K562 (cell line): ENCODE results near the gene BICDL1. TPM values are rescaled to one million over a fixed set of nuclear protein-coding genes. Genes with fewer than 3 reads are reported as not detected.

ENCODE experiments used
- ATAC-seq: fragments of 200-7000 bp; cut with Tn5 transposase; 3 replicates; pipeline ENCODE4 v1.9.1; 2020; ENCODE audit warnings: moderate library complexity
- BruUV-seq: library from RNA; stranded (reverse); fragments of 400-500 nt; replicated peaks from 2 replicates; lab custom pipeline; 2021; lab: Mats Ljungman, UMichigan
- CTCF ChIA-PET: fragments of 300-600 bp; formaldehyde crosslinking; extraction: SDS; loops from one replicate; lab custom pipeline; 2021; ENCODE audit warnings: low intra/inter-chr PET ratio; lab: Yijun Ruan, JAX
- POLR2A ChIA-PET: fragments of 300-600, 350-650 bp; sonication (Branson Sonifier 250); formaldehyde crosslinking; extraction: SDS; loops from one replicate; lab custom pipeline; 2021; ENCODE audit warnings: antibody characterized with exemption, inconsistent platforms; lab: Yijun Ruan, JAX
- DNase-seq, 4 experiments: peaks; one replicate each; pipeline versions ENCODE4 v3.0.0 to v3.0.0-alpha.2; 2011 to 2018; ENCODE audit warnings: low spot score in 3 of 4, mixed read lengths in 3 of 4; ENCODE audit errors: extremely low read depth in 1 of 4
- FAIRE-seq: peaks from 2 replicates; lab custom pipeline; 2011; peaks lifted over from hg19 to GRCh38; lab: Jason Lieb, UNC
- H2AFZ ChIP-seq: 2 replicates; pipeline ENCODE4 v1.6.0; 2011; ENCODE audit warnings: low read depth, low read length, control low read depth, inconsistent platforms
- H3K27ac ChIP-seq: fragments of 200-600 bp; 3 replicates; pipeline ENCODE4 v1.8.0; 2011; ENCODE audit warnings: low read depth, mild to moderate bottlenecking, control low read depth, inconsistent platforms, low read length, moderate library complexity, mixed read lengths; ENCODE audit errors: extremely low read depth
- H3K27me3 ChIP-seq, 2 experiments: fragments of 300-600 bp in 1 of 2; 2 replicates in 1 of 2; 3 replicates in 1 of 2; pipeline versions ENCODE4 v1.6.0 to v1.8.0; 2011; ENCODE audit warnings: inconsistent platforms in 2 of 2, low read length in 2 of 2, mild to moderate bottlenecking in 1 of 2, mixed read lengths in 1 of 2, moderate library complexity in 1 of 2; ENCODE audit not compliant: control insufficient read depth in 2 of 2, insufficient read depth in 2 of 2
- H3K36me3 ChIP-seq: fragments of 300-600 bp; 3 replicates; pipeline ENCODE4 v1.8.0; 2011; ENCODE audit warnings: mild to moderate bottlenecking, low read length, inconsistent platforms; ENCODE audit not compliant: control insufficient read depth, insufficient read depth
- H3K4me1 ChIP-seq, 2 experiments: fragments of 200-600 bp in 1 of 2; replicated peaks in 1 of 2; 2 replicates in 1 of 2; 3 replicates in 1 of 2; pipeline versions ENCODE4 v1.5.1 to v1.8.0; 2011; ENCODE audit warnings: inconsistent platforms in 2 of 2, low read length in 2 of 2, mild to moderate bottlenecking in 1 of 2, mixed read lengths in 1 of 2, moderate library complexity in 1 of 2; ENCODE audit not compliant: control insufficient read depth in 2 of 2, insufficient read depth in 2 of 2
- H3K4me2 ChIP-seq: 2 replicates; pipeline ENCODE4 v1.6.1; 2011; ENCODE audit warnings: low read length, control low read depth, inconsistent platforms, mixed read lengths; ENCODE audit not compliant: insufficient read depth
- H3K4me3 ChIP-seq: fragments of 200-600 bp; sonication (generic), shearing (Covaris generic); 2 replicates; pipeline ENCODE4 v1.5.1; 2016; ENCODE audit warnings: control low read depth, inconsistent platforms
- H3K79me2 ChIP-seq: fragments of 200-600 bp; 3 replicates; pipeline ENCODE4 v1.8.0; 2011; ENCODE audit warnings: low read length, inconsistent platforms; ENCODE audit not compliant: control insufficient read depth, insufficient read depth
- H3K9ac ChIP-seq, 2 experiments: 2 replicates each; pipeline versions ENCODE4 v1.6.0 to v1.6.1; 2011; ENCODE audit warnings: low read depth in 2 of 2, low read length in 2 of 2, control low read depth in 1 of 2, inconsistent platforms in 1 of 2, mild to moderate bottlenecking in 1 of 2, mixed read lengths in 1 of 2; ENCODE audit not compliant: insufficient read depth in 1 of 2
- H3K9me1 ChIP-seq: one replicate; pipeline ENCODE4 v1.6.0; 2011; ENCODE audit warnings: inconsistent platforms, mild to moderate bottlenecking, low read length, moderate library complexity; ENCODE audit not compliant: control insufficient read depth, insufficient read depth
- H3K9me3 ChIP-seq: replicated peaks from 2 replicates; pipeline ENCODE4 v1.5.1; 2011; ENCODE audit warnings: low read depth, low read length, inconsistent platforms; ENCODE audit not compliant: control insufficient read depth, insufficient read depth
- H4K20me1 ChIP-seq: replicated peaks from 2 replicates; pipeline ENCODE4 v1.6.1; 2011; ENCODE audit warnings: low read length, inconsistent platforms, mixed read lengths; ENCODE audit not compliant: control insufficient read depth, insufficient read depth
- BHLHE40 ChIP-seq: IDR thresholded peaks from 2 replicates; pipeline ENCODE4 v1.6.1; 2011; ENCODE audit warnings: low read length, improper control_type of control experiment
- EGR1 ChIP-seq: fragments of 450-650 bp; conservative IDR thresholded peaks from 2 replicates; pipeline ENCODE4 v1.6.1; 2017; ENCODE audit warnings: mild to moderate bottlenecking
- HNRNPH1 ChIP-seq: fragments of 200-400 bp; formaldehyde crosslinking; optimal IDR thresholded peaks from 2 replicates; pipeline ENCODE3; 2017; ENCODE audit warnings: low read depth, mild to moderate bottlenecking, low read length, moderate library complexity
- MXI1 ChIP-seq: IDR thresholded peaks from 2 replicates; pipeline ENCODE4 v1.6.1; 2011; ENCODE audit warnings: low read depth, mild to moderate bottlenecking, improper control_type of control experiment, low read length
- NR4A1 ChIP-seq, 2 experiments: fragments of 250-450 bp in 1 of 2; fragments of 450-650 bp in 1 of 2; sonication (Bioruptor Pico) in 1 of 2; IDR thresholded peaks; 2 replicates each; pipeline versions ENCODE4 v1.4.0 to v1.6.1; 2016 to 2020; ENCODE audit warnings: mild to moderate bottlenecking in 2 of 2, missing compliant biosample characterization in 1 of 2, missing genetic modification characterization in 1 of 2, moderate library complexity in 1 of 2
- POLR2AphosphoS2 ChIP-seq: IDR thresholded peaks from 2 replicates; pipeline ENCODE4 v1.6.1; 2012; ENCODE audit warnings: low read length, improper control_type of control experiment
- TAF7 ChIP-seq: fragments of 450-650 bp; IDR thresholded peaks from 2 replicates; pipeline ENCODE4 v1.6.1; 2016; ENCODE audit warnings: missing genetic modification characterization, missing compliant biosample characterization
- TFAP4 ChIP-seq: sonication (generic); formaldehyde crosslinking; IDR thresholded peaks from 2 replicates; pipeline ENCODE4 v1.8.0; 2022; ENCODE audit warnings: missing genetic modification reagents, mild to moderate bottlenecking, moderate library complexity, borderline replicate concordance
- WGBS: fragments of 100-300 bp; shearing (Covaris generic); methylation state at CpG from one replicate; pipeline ENCODE4 v1.1.6; 2016; ENCODE audit warnings: low coverage, mixed read lengths; ENCODE audit not compliant: insufficient coverage; ENCODE audit errors: missing lambda C conversion rate; 5-methylcytosine and 5-hydroxymethylcytosine counted together
- in situ Hi-C: fragments of 300-500 bp; cut with MboI; formaldehyde crosslinking; loops from 4 replicates; pipeline ENCODE4 v1.15.0; 2018; ENCODE audit warnings: inconsistent platforms, mixed read lengths
- intact Hi-C: fragments of 100-400 bp; cut with micrococcal nuclease; formaldehyde crosslinking; loops from 2 replicates; pipeline ENCODE4 v1.14.2; 2022
- polyA plus RNA-seq, 8 experiments: library from polyadenylated mRNA; depleted of rRNA in 4 of 8; stranded (reverse) in 5 of 8; unstranded in 3 of 8; fragments of >200 nt; fragmentation: Nextera tagmentation in 2 of 8; fragmentation: Illumina TruSeq in 1 of 8; extraction: Ambion mirVana in 2 of 8; extraction: Trizol in 1 of 8; gene quantifications; 2 replicates each; pipeline versions ENCODE4 v1.2.1 to v1.2.3, GENCODE V29; 2011 to 2014; ENCODE audit warnings: inconsistent platforms in 1 of 8, missing spikeins in 1 of 8
- total RNA-seq, 7 experiments: library from RNA; depleted of rRNA in 6 of 7; stranded (reverse); fragments of >200 nt in 6 of 7; fragmentation: Illumina TruSeq in 2 of 7; extraction: Trizol in 2 of 7; gene quantifications; 2 replicates each; pipeline versions ENCODE4 v1.2.1 to v1.2.3, GENCODE V29; 2011 to 2021; ENCODE audit warnings: low replicate concordance in 1 of 7
- TF ChIP-seq, protein P1 (sequence below): fragments of 250-450 bp; sonication (Bioruptor Pico); IDR thresholded peaks from 2 replicates; pipeline ENCODE4 v1.8.0; 2022; ENCODE audit warnings: moderate library complexity, mild to moderate bottlenecking, inconsistent platforms
- TF ChIP-seq, protein P2 (sequence below): fragments of 250-450 bp; sonication (Bioruptor Pico); IDR thresholded peaks from 2 replicates; pipeline ENCODE4 v1.5.0; 2022; ENCODE audit warnings: mild to moderate bottlenecking

Gene BICDL1
- total and polyA plus RNA-seq, 9 of the 15 experiments (the other 6 are each of a cell fraction or from before 2014, with no cell fraction given) = 0.06 to 2.0 (median 0.58) TPM

GRCh38 chr12:120067084-120067869 lies 78.2 kb downstream of the BICDL1 start:
- in situ Hi-C loops = no loop called here
- ChIA-PET POLR2A (interaction anchor here (1.0 kb wide), 1 partner anchor 9 kb away, joined by 3 read pairs; no protein-coding TSS in a partner anchor), CTCF (no interaction called here)
- H3K79me2 ChIP-seq = no peaks in the 10 kb centered on the region
- no peak overlapping the region for H3K4me2 ChIP-seq
- peaks cover 43 to 58% of the 10 kb centered on the region in 2 experiments for H3K27me3 ChIP-seq
- no peak overlapping the region for H3K9ac ChIP-seq
- no peak overlapping the region for H3K27ac ChIP-seq
- DNase-seq = no peak
- H3K9me3 ChIP-seq = no peaks in the 10 kb centered on the region
- 4% methylated on average over 3 of the region's 3 CpGs for WGBS
- H3K9me1 ChIP-seq = no peaks in the 10 kb centered on the region
- no TSS peak for BruUV-seq
- H3K4me3 ChIP-seq = no peak overlapping the region
- no peak for ATAC-seq
- no peak for FAIRE-seq
- no peaks in the 10 kb centered on the region for H3K36me3 ChIP-seq
- no peaks in the 10 kb centered on the region; a peak in 1 of 5 replicates for H3K4me1 ChIP-seq
- no peak overlapping the region for H2AFZ ChIP-seq
- H4K20me1 ChIP-seq = no peaks in the 10 kb centered on the region
- intact Hi-C loops = no loop called here
- no peak for TF ChIP-seq TAF7 (tag)
- TF ChIP-seq NR4A1 (CRISPR knock-in tag; IDR thresholded peaks at IDR 0.05) = no peak
- TF ChIP-seq NR4A1 (tag; IDR thresholded peaks at IDR 0.05) = no peak
- TF ChIP-seq, protein P1, sequence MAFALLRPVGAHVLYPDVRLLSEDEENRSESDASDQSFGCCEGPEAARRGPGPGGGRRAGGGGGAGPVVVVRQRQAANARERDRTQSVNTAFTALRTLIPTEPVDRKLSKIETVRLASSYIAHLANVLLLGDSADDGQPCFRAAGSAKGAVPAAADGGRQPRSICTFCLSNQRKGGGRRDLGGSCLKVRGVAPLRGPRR (CRISPR knock-in tag) = no peak
- TF ChIP-seq MXI1 = no peak
- TF ChIP-seq, protein P2, sequence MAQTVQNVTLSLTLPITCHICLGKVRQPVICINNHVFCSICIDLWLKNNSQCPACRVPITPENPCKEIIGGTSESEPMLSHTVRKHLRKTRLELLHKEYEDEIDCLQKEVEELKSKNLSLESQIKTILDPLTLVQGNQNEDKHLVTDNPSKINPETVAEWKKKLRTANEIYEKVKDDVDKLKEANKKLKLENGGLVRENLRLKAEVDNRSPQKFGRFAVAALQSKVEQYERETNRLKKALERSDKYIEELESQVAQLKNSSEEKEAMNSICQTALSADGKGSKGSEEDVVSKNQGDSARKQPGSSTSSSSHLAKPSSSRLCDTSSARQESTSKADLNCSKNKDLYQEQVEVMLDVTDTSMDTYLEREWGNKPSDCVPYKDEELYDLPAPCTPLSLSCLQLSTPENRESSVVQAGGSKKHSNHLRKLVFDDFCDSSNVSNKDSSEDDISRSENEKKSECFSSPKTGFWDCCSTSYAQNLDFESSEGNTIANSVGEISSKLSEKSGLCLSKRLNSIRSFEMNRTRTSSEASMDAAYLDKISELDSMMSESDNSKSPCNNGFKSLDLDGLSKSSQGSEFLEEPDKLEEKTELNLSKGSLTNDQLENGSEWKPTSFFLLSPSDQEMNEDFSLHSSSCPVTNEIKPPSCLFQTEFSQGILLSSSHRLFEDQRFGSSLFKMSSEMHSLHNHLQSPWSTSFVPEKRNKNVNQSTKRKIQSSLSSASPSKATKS (CRISPR knock-in tag) = no peak
- TF ChIP-seq POLR2AphosphoS2 = no peak
- no peak for TF ChIP-seq EGR1
- no peak for TF ChIP-seq HNRNPH1
- no peak for TF ChIP-seq BHLHE40
- no peak for TF ChIP-seq TFAP4 (CRISPR knock-in tag)
